ENCODE data around the gene SOD2. TPM values are rescaled to one million over a fixed set of nuclear protein-coding genes. Genes with fewer than 3 reads are reported as not detected.
"Not testable (repeated sequence)": the region's sequence is repeated elsewhere in the genome, so short reads cannot be mapped to it uniquely, and the experiment has no call there.

SOD2 gene
- total and polyA plus RNA-seq, 8 donors: 97.7 to 792 (median 186) TPM

DNA sequence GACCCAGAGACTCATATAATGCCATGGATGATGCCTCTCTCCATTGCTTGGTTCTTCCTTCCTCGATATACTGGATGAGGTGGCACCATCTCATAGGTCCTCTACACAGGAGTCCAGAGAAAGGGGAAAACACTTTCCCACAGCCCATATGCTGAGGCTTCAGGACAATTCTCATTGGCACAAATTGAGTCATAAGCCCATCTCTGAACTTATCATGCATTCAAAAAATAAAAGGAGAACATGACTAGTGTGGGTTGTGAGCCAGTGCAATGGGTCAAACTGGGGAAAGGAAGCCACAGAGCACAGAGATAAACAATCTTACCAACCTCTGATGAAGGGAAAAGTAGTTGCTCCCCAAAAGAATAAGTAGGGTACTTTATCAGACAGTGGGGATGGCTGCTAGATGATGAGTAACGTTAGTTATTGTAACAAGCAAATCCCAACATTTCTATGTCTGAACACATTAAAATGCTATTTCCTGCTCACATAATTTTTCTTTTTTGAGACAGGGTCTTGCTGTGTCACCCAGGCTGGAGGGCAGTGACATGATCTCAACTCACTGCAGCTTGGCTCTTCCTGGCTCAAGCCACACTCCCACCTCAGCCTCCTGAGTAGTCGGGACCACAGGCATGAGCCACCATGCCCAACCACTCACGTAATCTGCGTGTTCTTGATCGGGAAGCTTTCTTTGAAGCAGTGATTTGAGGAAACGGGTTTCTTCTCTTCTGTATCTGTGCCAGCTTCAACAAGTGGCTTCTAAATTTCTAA, 27.0 kb downstream of the SOD2 start:
- Histone ChIP-seq H3K36me3 (peaks cover 0 to 7% (median 0%) of the 10 kb centered on the region in 3 donors), H3K4me3 (no peak overlapping the region), H3K27ac (no peak overlapping the region), H3K4me1 (no peaks in the 10 kb centered on the region), H3K27me3 (no peaks in the 10 kb centered on the region), H3K9me3 (no peaks in the 10 kb centered on the region)
- TF ChIP-seq, protein P1, sequence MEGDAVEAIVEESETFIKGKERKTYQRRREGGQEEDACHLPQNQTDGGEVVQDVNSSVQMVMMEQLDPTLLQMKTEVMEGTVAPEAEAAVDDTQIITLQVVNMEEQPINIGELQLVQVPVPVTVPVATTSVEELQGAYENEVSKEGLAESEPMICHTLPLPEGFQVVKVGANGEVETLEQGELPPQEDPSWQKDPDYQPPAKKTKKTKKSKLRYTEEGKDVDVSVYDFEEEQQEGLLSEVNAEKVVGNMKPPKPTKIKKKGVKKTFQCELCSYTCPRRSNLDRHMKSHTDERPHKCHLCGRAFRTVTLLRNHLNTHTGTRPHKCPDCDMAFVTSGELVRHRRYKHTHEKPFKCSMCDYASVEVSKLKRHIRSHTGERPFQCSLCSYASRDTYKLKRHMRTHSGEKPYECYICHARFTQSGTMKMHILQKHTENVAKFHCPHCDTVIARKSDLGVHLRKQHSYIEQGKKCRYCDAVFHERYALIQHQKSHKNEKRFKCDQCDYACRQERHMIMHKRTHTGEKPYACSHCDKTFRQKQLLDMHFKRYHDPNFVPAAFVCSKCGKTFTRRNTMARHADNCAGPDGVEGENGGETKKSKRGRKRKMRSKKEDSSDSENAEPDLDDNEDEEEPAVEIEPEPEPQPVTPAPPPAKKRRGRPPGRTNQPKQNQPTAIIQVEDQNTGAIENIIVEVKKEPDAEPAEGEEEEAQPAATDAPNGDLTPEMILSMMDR (IDR thresholded peaks at IDR 0.05): no peak
- ATAC-seq: no peak
- intact Hi-C loops (cut with DNase I): no loop called here
- no peak for FAIRE-seq
- DNase-seq: no peak
- WGBS, 2 donors: 89 to 95% methylated on average over 7 of the region's 7 CpGs

DNA sequence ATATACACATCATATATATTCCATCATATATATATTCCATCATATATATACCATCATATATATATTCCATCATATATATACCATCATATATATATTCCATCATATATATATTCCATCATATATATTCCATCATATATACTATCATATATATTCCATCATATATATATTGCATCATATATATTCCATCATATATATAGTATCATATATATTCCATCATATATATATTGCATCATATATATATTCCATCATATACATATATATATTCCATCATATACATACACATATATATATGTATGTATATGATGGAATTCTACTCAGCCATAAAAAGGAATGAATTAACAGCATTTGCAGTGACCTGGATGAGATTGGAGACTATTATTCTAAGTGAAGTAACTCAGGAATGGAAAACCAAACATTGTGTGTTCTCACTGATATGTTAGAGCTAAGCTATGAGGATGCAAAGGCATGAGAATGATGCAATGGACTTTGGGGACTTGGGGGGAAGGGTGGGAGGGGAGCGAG, 29.6 kb downstream of the SOD2 start:
- intact Hi-C loops (cut with DNase I); H3K27ac ChIP-seq; H3K27me3 ChIP-seq; H3K4me1 ChIP-seq; H3K4me3 ChIP-seq; ATAC-seq; H3K9me3 ChIP-seq; H3K36me3 ChIP-seq; DNase-seq: not testable (repeated sequence)
- 94 to 97% methylated on average over 1 of the region's 1 CpG for WGBS, 2 donors
- peak; percentile 65 for FAIRE-seq

DNA sequence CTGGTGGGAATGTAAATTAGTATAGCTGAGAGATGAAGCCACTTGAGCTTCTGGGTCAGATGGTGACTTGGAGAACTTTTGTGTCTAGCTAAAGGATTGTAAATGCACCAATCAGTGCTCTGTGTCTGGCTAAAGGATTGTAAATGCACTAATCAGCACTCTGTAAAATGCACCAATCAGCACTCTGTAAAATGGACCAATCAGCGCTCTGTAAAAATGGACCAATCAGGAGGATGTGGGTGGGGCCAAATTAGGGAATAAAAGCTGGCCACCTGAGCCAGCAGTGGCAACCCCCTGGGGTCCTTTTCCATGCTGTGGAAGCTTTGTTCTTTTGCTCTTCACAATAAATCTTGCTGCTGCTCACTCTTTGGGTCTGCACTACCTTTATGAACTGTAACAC, 31.1 kb downstream of the SOD2 start:
- H3K4me3 ChIP-seq; H3K4me1 ChIP-seq; H3K27ac ChIP-seq; ATAC-seq; H3K36me3 ChIP-seq; H3K27me3 ChIP-seq; DNase-seq; FAIRE-seq; H3K9me3 ChIP-seq; intact Hi-C loops (cut with DNase I): not testable (repeated sequence)
- WGBS, 2 donors: 100% methylated on average over 1 of the region's 1 CpG

DNA sequence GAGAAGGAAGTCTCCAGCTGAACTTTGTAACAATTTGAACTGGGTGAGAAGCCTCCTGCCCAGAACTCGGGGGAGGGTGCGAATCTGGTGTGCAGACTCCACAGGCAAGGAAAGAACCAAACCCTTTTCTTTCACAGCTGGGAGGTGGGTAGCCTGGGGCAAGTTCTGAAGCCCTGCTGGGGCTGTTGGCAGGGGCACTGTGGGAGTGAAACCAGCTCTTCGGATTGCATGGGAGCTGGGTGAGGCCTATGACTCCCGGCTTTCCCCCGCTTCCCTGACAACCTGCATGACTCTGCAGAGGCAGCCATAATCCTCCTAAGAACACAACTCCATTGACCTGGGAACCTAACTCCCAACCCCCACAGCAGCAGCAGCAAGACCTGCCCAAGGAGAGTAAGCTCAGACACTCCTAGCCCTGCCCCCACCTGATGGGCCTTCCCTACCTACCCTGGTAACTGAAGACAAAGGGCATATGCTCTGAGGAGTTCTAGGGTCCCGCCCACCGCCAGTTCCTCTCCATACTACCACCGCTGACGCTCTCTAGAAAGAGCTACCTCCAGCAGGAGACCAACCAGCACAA, 37.5 kb downstream of the SOD2 start:
- TF ChIP-seq, protein P1 (IDR thresholded peaks at IDR 0.05): no peak

DNA sequence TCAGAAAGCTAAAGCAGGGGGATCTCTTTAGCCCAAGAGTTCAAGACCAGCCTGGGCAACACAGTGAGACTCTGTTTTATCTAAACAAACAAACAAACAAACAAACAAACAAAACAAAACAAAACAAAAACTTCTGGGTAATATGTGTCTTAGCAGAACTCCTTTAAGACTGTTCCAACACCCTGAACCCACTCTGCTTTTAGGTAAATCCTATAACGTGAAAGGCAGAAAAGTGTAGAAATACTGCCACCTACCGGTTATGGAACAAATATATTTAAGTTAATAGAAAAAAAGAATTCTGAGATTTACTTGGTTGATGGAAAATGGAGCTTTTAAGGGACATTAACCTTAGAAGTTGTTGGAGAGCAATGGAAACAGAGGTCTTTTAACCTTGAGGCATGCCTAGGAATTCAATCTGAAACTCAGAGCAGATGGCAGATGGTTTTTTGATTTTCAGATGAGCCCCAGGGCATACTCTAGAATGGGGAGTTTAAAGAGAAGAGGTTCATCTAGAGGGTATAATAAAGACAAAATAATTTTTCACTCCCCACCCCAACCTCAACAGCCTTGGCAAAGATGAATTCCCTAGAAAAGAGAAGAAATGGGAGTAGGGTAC, 38.5 kb downstream of the SOD2 start:
- 1% methylated on average over 2 of the region's 2 CpGs for WGBS, 2 donors
- H3K9me3 ChIP-seq: no peaks in the 10 kb centered on the region
- FAIRE-seq: peak; percentile 92
- no peaks in the 10 kb centered on the region for H3K27me3 ChIP-seq
- intact Hi-C loops (cut with DNase I): loop anchor here in 1 of 3 donors (10.0 kb wide), 1 partner anchor 480 kb away; no protein-coding TSS in a partner anchor
- no peaks in the 10 kb centered on the region for H3K4me1 ChIP-seq
- ATAC-seq: peak; percentile 54 to 70 (median 60)
- no peak for DNase-seq
- no peaks in the 10 kb centered on the region for H3K36me3 ChIP-seq
- H3K4me3 ChIP-seq: no peak overlapping the region
- TF ChIP-seq, protein P1 (IDR thresholded peaks at IDR 0.05): peak; percentile 29 to 55 (median 40)
- H3K27ac ChIP-seq: no peak overlapping the region

More for the DNA sequence above, 37.5 kb downstream of the SOD2 start:
- Histone ChIP-seq H3K36me3 (no peaks in the 10 kb centered on the region), H3K4me3 (no peak overlapping the region), H3K4me1 (no peaks in the 10 kb centered on the region), H3K27me3 (no peaks in the 10 kb centered on the region), H3K27ac (no peak overlapping the region), H3K9me3 (no peaks in the 10 kb centered on the region)
- ATAC-seq: no peak
- intact Hi-C loops (cut with DNase I): loop anchor here in 1 of 3 donors (10.0 kb wide), 1 partner anchor 481 kb away; no protein-coding TSS in a partner anchor
- FAIRE-seq: no peak
- 90 to 93% methylated on average over 9 of the region's 9 CpGs for WGBS, 2 donors
- no peak for DNase-seq
